NCI-H2029 (cell line): ENCODE data around the gene RBMY1J.
"Not testable (repeated sequence)": the region's sequence is repeated elsewhere in the genome, so short reads cannot be mapped to it uniquely, and the experiment has no call there.

Experiments
- DNase-seq: peaks from one replicate; lab custom pipeline; 2025; lab: John Stamatoyannopoulos, UW

RBMY1J gene

DNA sequence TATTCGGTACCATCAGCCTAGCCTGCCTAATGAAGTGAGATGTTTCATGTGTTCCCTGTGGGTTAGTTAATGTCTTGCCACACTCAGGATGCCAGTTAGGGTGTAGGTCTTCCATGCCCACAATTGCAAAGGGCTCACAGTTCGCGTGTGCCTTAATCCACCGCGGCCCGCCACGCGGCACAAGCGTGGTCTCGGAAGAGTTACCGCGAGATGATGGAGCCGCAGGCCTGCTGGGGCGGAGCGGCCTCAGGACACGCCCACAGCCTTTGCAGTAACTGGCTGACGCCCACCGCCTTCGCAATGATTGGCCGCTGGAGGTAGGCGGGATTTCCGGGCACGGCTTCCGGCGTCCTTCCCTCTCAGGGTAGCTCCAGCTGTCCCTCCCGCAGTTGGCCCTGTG is at the start of gene RBMY1J:
RBMY1J (plus strand) TSS at position 301 of the 400 bp plus-strand sequence. CDS start 2,038 bp downstream, outside the sequence.
- DNase-seq, result not testable (repeated sequence)

DNA sequence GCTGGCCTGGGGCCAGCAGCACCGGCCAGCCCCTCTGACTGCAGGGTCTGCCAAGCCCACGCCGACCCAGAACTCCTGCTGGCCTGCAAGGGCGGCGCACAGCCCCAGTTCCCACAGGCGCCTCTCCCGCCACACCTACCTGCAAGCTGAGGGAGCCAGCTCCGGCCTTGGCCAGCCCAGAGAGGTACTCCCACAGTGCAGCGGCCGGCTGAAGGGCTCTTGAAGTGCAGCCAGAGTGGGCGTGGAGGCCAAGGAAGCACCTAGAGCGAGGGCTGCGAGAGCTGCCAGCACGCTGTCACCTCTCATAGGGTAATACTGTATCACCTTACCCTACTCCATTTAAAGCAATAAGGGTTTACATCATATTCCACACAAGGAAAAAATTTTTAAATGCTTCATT is 35.8 kb upstream of the RBMY1J start:
- DNase-seq, result no peak

DNA sequence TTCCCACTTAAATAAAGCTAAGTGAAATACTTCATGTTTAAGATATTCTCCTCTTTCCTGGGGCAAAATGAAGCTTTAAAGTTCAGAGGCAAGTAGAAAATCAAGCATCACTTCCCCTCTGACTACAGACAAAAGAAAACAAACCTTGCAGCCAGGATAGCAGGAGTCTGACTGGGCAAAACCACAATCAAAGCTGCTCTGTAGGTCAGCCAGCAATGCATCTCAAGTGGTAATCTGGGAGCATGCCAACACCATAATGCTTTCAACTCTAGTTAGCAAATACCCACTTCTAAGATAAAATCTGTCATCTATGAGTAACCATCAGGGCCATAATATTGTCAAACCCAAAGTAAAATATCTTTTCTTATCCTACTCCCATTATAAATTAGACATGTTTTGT is 32.6 kb upstream of the RBMY1J start:
- no peak for DNase-seq

DNA sequence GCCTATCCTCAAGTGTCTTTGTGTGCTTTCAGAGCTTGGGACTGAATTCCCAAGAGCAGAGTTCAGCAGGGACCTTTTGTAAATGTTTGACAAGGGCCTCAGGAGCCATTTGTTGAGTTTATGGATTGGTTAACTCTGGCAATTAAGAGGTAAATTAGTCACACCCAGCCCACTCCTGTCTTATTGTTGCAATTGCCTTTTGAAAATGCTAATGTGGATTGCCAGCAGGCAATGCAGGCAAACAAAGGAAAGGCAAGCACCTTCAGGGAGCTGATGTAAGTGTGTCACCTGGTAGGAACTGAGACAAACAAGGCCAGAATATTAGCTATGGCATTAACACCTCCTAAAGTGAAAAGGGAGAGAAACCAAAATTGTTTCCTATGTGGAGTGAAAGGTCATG is 29.7 kb upstream of the RBMY1J start:
- DNase-seq, result no peak

DNA sequence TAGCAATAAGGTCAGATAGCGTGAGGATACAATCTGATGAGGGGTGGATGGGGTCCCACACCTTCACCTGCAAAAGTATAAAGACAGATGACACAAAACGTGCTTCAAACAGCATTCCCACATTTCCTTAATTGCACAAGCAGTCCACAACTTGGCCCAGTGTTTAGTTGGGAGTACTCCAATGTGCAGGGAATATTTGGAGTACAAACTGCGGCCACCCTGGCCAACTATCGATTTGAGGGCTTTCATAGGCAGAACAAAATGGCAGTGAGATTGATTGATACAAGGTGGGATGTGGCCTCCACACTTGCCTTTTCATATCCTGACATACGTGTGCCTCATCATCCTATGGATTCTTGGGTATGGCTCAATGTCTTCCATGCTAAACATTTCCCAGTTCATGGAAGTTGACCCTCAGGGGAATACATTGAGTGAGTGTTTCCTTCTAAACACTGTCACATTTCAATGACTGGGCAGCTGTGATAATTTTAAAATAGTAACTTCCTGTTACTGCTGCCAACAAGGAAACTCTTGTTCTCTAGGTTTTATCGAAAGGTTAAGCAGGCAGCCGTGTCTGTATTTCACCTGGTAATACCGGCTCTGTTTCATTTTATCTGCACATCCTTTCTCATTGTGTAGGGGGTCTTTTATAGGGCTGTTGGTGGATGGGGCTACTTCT is 41.6 kb downstream of the RBMY1J start:
- DNase-seq, result not testable (repeated sequence)

DNA sequence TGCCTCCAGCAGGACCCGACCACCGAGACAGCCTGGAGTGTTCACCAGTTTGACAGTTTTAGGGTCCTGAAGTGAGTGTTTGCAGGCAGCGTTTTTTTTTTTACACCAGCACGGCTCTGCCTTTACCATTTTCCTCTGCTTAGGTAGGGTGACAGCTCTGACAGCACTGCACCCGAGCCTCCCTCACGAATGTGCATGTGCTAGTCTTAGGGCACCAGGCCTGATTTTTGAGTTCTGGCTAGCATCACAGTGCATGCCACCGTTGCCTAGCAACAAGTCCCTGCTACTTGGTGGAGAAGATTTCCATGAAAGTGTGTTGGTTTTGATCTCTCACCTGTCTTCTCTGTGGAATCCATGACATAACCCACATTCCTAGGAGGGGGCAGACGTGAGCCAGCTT is 52.3 kb downstream of the RBMY1J start:
- not testable (repeated sequence) for DNase-seq

DNA sequence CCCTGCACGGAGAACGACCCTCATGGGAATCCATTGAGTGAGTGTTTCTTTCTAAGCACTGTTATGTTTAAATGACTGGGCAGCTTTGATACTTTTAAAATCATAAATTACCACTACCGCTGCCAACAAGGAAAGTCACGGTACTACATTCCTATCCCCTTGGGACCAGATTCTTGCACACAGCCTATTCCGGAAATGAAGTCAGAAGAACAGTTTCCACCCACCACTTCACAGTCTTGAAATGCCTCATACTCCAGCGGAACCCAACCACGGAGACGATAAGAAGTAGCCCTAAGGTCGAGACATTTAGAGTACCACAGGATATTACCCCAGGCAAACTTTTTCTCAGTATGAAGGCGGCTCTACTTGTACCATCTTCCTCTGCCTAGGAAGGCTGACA is 58.8 kb downstream of the RBMY1J start:
- DNase-seq, result not testable (repeated sequence)
